ENCODE measurements around the gene ZNF688. TPM values are rescaled to one million over a fixed set of nuclear protein-coding genes. Genes with fewer than 3 reads are reported as not detected.
"Not testable (repeated sequence)": the region's sequence is repeated elsewhere in the genome, so short reads cannot be mapped to it uniquely, and the experiment has no call there.

ZNF688 gene
- polyA plus RNA-seq, 2 donors: 8.4 to 16.3 TPM

- peaks cover 0 to under 1% of the 10 kb centered on the region in 2 donors for H3K36me3 ChIP-seq (ENCODE audit: control insufficient read depth in 2 of 2, insufficient read depth in 2 of 2, low read length in 1 of 2)
- no peak overlapping the region for H3K4me3 ChIP-seq (ENCODE audit: low read depth in 1 of 2, low read length in 2 of 2)
- peaks cover 0 to 3% of the 10 kb centered on the region in 2 donors for H3K4me1 ChIP-seq (ENCODE audit: control insufficient read depth in 2 of 2, insufficient read depth in 2 of 2, low read length in 1 of 2)
- H3K27ac ChIP-seq (ENCODE audit: low read depth in 2 of 2, low read length in 1 of 2): no peak overlapping the region
- no peaks in the 10 kb centered on the region for H3K27me3 ChIP-seq (ENCODE audit: control insufficient read depth in 1 of 2, insufficient read depth in 2 of 2, low read length in 2 of 2)
- WGBS, 2 donors: 67 to 79% methylated on average over 8 of the region's 8 CpGs
- H3K9me3 ChIP-seq (ENCODE audit: control insufficient read depth in 2 of 2, insufficient read depth in 1 of 2, low read depth in 1 of 2, low read length in 1 of 2): no peaks in the 10 kb centered on the region
Observed at GRCh38 chr16:30548416-30549253, 22.9 kb downstream of the ZNF688 start.

- H3K27ac ChIP-seq (ENCODE audit: low read depth in 2 of 2, low read length in 1 of 2): no peak overlapping the region
- H3K4me3 ChIP-seq (ENCODE audit: low read depth in 1 of 2, low read length in 2 of 2): no peak overlapping the region
- 84 to 89% methylated on average over 8 of the region's 8 CpGs for WGBS, 2 donors
- no peaks in the 10 kb centered on the region for H3K27me3 ChIP-seq (ENCODE audit: control insufficient read depth in 1 of 2, insufficient read depth in 2 of 2, low read length in 2 of 2)
- H3K36me3 ChIP-seq (ENCODE audit: control insufficient read depth in 2 of 2, insufficient read depth in 2 of 2, low read length in 1 of 2): no peaks in the 10 kb centered on the region
- no peaks in the 10 kb centered on the region for H3K9me3 ChIP-seq (ENCODE audit: control insufficient read depth in 2 of 2, insufficient read depth in 1 of 2, low read depth in 1 of 2, low read length in 1 of 2)
- no peaks in the 10 kb centered on the region for H3K4me1 ChIP-seq (ENCODE audit: control insufficient read depth in 2 of 2, insufficient read depth in 2 of 2, low read length in 1 of 2)
Observed at GRCh38 chr16:30546115-30546514, 25.4 kb downstream of the ZNF688 start.

- Histone ChIP-seq H3K4me1 (ENCODE audit: control insufficient read depth in 2 of 2, insufficient read depth in 2 of 2, low read length in 1 of 2) (no peaks in the 10 kb centered on the region), H3K27me3 (ENCODE audit: control insufficient read depth in 1 of 2, insufficient read depth in 2 of 2, low read length in 2 of 2) (no peaks in the 10 kb centered on the region), H3K4me3 (ENCODE audit: low read depth in 1 of 2, low read length in 2 of 2) (no peak overlapping the region), H3K36me3 (ENCODE audit: control insufficient read depth in 2 of 2, insufficient read depth in 2 of 2, low read length in 1 of 2) (no peaks in the 10 kb centered on the region), H3K9me3 (ENCODE audit: control insufficient read depth in 2 of 2, insufficient read depth in 1 of 2, low read depth in 1 of 2, low read length in 1 of 2) (no peaks in the 10 kb centered on the region), H3K27ac (ENCODE audit: low read depth in 2 of 2, low read length in 1 of 2) (no peak overlapping the region)
- WGBS, 2 donors: 83 to 85% methylated on average over 5 of the region's 5 CpGs
Observed at GRCh38 chr16:30543067-30543466, 28.4 kb downstream of the ZNF688 start.

GRCh38 chr16:30541502-30542329 is 29.8 kb downstream of the ZNF688 start:
- WGBS, 2 donors: 59 to 75% methylated on average over 10 of the region's 10 CpGs
- no peaks in the 10 kb centered on the region for H3K4me1 ChIP-seq (ENCODE audit: control insufficient read depth in 2 of 2, insufficient read depth in 2 of 2, low read length in 1 of 2)
- H3K27ac ChIP-seq (ENCODE audit: low read depth in 2 of 2, low read length in 1 of 2): no peak overlapping the region
- H3K36me3 ChIP-seq (ENCODE audit: control insufficient read depth in 2 of 2, insufficient read depth in 2 of 2, low read length in 1 of 2): no peaks in the 10 kb centered on the region
- no peaks in the 10 kb centered on the region for H3K9me3 ChIP-seq (ENCODE audit: control insufficient read depth in 2 of 2, insufficient read depth in 1 of 2, low read depth in 1 of 2, low read length in 1 of 2)
- H3K4me3 ChIP-seq (ENCODE audit: low read depth in 1 of 2, low read length in 2 of 2): no peak overlapping the region
- no peaks in the 10 kb centered on the region for H3K27me3 ChIP-seq (ENCODE audit: control insufficient read depth in 1 of 2, insufficient read depth in 2 of 2, low read length in 2 of 2)

- not testable (repeated sequence) for H3K9me3 ChIP-seq (ENCODE audit: control insufficient read depth in 2 of 2, insufficient read depth in 1 of 2, low read depth in 1 of 2, low read length in 1 of 2); H3K36me3 ChIP-seq (ENCODE audit: control insufficient read depth in 2 of 2, insufficient read depth in 2 of 2, low read length in 1 of 2); H3K27me3 ChIP-seq (ENCODE audit: control insufficient read depth in 1 of 2, insufficient read depth in 2 of 2, low read length in 2 of 2); H3K4me3 ChIP-seq (ENCODE audit: low read depth in 1 of 2, low read length in 2 of 2); H3K4me1 ChIP-seq (ENCODE audit: control insufficient read depth in 2 of 2, insufficient read depth in 2 of 2, low read length in 1 of 2); H3K27ac ChIP-seq (ENCODE audit: low read depth in 2 of 2, low read length in 1 of 2)
- 61 to 82% methylated on average over 9 of the region's 9 CpGs for WGBS, 2 donors
Observed at GRCh38 chr16:30540916-30541464, 30.5 kb downstream of the ZNF688 start.

GRCh38 chr16:30539986-30540526 is 31.5 kb downstream of the ZNF688 start:
- not testable (repeated sequence) for H3K4me1 ChIP-seq (ENCODE audit: control insufficient read depth in 2 of 2, insufficient read depth in 2 of 2, low read length in 1 of 2); H3K27ac ChIP-seq (ENCODE audit: low read depth in 2 of 2, low read length in 1 of 2)

GRCh38 chr16:30539000-30539964 is 32.2 kb downstream of the ZNF688 start:
- no peaks in the 10 kb centered on the region for H3K36me3 ChIP-seq (ENCODE audit: control insufficient read depth in 2 of 2, insufficient read depth in 2 of 2, low read length in 1 of 2)
- no peaks in the 10 kb centered on the region for H3K27me3 ChIP-seq (ENCODE audit: control insufficient read depth in 1 of 2, insufficient read depth in 2 of 2, low read length in 2 of 2)
- no peaks in the 10 kb centered on the region for H3K9me3 ChIP-seq (ENCODE audit: control insufficient read depth in 2 of 2, insufficient read depth in 1 of 2, low read depth in 1 of 2, low read length in 1 of 2)
- no peaks in the 10 kb centered on the region for H3K4me1 ChIP-seq (ENCODE audit: control insufficient read depth in 2 of 2, insufficient read depth in 2 of 2, low read length in 1 of 2)
- H3K27ac ChIP-seq (ENCODE audit: low read depth in 2 of 2, low read length in 1 of 2): no peak overlapping the region
- H3K4me3 ChIP-seq (ENCODE audit: low read depth in 1 of 2, low read length in 2 of 2): no peak overlapping the region
- 75 to 87% methylated on average over 8 of the region's 8 CpGs for WGBS, 2 donors

More at GRCh38 chr16:30539986-30540526, 31.5 kb downstream of the ZNF688 start:
- H3K4me3 ChIP-seq (ENCODE audit: low read depth in 1 of 2, low read length in 2 of 2); H3K36me3 ChIP-seq (ENCODE audit: control insufficient read depth in 2 of 2, insufficient read depth in 2 of 2, low read length in 1 of 2); H3K27me3 ChIP-seq (ENCODE audit: control insufficient read depth in 1 of 2, insufficient read depth in 2 of 2, low read length in 2 of 2); H3K9me3 ChIP-seq (ENCODE audit: control insufficient read depth in 2 of 2, insufficient read depth in 1 of 2, low read depth in 1 of 2, low read length in 1 of 2): not testable (repeated sequence)
- WGBS, 2 donors: 85 to 88% methylated on average over 13 of the region's 13 CpGs

GRCh38 chr16:30536391-30537024 is 35.0 kb downstream of the ZNF688 start:
- not testable (repeated sequence) for H3K27me3 ChIP-seq (ENCODE audit: control insufficient read depth in 1 of 2, insufficient read depth in 2 of 2, low read length in 2 of 2); H3K27ac ChIP-seq (ENCODE audit: low read depth in 2 of 2, low read length in 1 of 2); H3K9me3 ChIP-seq (ENCODE audit: control insufficient read depth in 2 of 2, insufficient read depth in 1 of 2, low read depth in 1 of 2, low read length in 1 of 2); H3K36me3 ChIP-seq (ENCODE audit: control insufficient read depth in 2 of 2, insufficient read depth in 2 of 2, low read length in 1 of 2); H3K4me1 ChIP-seq (ENCODE audit: control insufficient read depth in 2 of 2, insufficient read depth in 2 of 2, low read length in 1 of 2); H3K4me3 ChIP-seq (ENCODE audit: low read depth in 1 of 2, low read length in 2 of 2)
- WGBS, 2 donors: 90 to 93% methylated on average over 13 of the region's 13 CpGs

All from esophagus (tissue), 2 donors.